GM18907 (cell line): Measurements from ENCODE around the gene TUBB3.
A peak's percentile ranks its signal among the peaks of the same experiment; 100 is the strongest.
"Not testable (repeated sequence)": the region's sequence is repeated elsewhere in the genome, so short reads cannot be mapped to it uniquely, and the experiment has no call there.

Experiments used
- ATAC-seq: cut with Tn5 transposase; IDR thresholded peaks from one replicate; pipeline ENCODE4 v1.9.1; 2021; ENCODE audit warnings: mild to moderate bottlenecking, moderate library complexity; ENCODE audit not compliant: unreplicated experiment

Gene TUBB3

DNA sequence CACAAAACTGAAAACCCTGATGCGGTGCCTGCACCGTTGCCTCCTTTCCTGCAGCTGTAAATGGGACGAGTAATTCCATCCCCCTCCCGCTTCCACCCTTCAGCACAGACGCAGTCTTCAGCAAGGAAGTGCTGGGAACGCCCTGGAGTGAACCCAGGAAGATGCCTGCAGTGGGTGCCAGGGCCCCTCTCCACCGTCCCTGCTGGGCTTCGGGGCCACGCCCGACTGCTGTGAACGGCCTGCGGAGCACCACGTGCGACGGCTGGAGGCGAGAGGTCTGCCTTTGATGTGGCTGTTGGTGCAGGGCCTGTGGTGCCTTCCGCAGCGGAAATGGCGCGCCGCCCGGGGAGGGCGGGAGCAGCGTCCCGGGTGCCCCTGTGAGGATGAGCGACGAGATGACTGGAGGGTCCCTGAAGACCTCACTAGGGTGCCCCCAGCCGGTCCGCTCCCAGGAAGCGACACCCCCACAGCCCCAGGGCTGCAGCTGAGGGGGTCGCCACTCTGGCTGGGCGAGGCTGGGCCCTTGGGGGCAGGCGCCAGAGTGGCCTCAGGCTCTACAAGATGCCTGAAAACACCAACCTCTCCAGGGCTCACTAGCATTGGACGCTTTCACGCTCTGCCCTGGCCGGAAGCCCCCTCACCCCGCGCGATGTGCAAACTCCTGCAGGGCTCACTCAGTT, 5.2 kb upstream of the TUBB3 start:
- ATAC-seq: peak; percentile 63

- peak; percentile 20 for ATAC-seq
Observed at GRCh38 chr16:89918453-89919347, 4.4 kb upstream of the TUBB3 start, which contains the start of gene MC1R. TSS of gene MC1R (plus strand) at chr16:89918862. CDS start at chr16:89919259, 397 bp downstream.

- no peak for ATAC-seq
Observed at GRCh38 chr16:89919535-89920406, 3.4 kb upstream of the TUBB3 start.

- no peak for ATAC-seq
Observed at GRCh38 chr16:89920723-89921122, 2.4 kb upstream of the TUBB3 start.

- no peak for ATAC-seq
Observed at GRCh38 chr16:89921131-89921701, 1.9 kb upstream of the TUBB3 start.

DNA sequence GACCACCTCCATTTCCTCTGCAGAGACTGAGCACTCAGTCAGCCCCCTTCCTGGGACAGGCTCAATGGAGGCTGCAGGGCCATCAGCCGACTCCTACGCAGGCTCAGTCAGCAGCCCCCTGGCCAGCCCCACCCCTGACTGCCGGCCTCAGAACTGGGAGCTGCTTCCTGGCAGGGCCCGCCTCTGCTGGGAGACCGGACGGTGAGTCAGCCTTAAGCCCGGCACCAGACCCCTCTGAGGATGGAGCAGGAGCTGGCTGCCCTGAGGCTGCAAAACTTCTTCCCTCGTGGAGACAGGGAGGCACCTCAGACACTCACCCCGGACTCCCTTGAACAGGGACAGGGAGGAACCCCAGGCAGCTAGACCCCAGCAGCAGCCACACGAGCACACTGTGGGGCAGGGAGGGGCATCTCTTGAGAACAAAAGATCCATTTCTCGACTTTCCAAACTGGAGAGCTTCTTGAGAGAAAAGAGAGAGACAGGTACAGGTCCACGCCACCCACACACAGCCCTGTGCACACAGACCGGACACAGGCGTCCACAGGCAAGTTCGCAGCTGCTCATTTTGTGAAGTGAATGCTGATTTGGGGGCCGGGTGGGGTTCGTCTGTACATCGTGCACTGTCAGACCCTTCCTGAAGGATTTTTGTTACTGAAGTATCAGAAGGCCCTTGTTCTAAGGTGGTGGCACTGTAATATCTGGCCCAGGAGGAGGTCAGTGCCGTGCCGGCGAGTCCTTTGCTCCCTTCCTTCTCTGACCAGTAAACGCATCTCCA, 1.3 kb upstream of the TUBB3 start:
- no peak for ATAC-seq

DNA sequence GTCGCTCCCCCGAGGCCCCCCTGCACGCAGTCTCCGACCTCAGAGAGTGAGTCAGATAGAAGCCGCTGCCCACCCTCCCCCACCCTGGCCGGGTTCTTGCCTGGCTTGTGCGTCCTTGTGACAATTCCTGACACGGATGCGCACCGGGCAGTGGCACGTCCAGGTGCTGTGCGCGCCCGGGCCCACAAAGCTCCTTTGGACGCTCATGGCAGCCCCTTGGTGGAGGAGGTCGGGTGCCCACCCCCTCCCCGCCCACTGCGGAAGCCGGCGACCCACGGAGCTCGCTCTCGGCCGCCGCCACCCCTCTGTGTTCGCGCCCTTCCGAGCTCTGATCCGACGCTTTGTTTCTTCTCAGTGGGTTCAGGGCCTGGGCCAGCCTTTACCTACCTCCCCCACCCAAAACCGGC, 662 bp upstream of the TUBB3 start:
- no peak for ATAC-seq

- no peak for ATAC-seq
Observed at GRCh38 chr16:89923640-89924296, 626 bp downstream of the TUBB3 start.

DNA sequence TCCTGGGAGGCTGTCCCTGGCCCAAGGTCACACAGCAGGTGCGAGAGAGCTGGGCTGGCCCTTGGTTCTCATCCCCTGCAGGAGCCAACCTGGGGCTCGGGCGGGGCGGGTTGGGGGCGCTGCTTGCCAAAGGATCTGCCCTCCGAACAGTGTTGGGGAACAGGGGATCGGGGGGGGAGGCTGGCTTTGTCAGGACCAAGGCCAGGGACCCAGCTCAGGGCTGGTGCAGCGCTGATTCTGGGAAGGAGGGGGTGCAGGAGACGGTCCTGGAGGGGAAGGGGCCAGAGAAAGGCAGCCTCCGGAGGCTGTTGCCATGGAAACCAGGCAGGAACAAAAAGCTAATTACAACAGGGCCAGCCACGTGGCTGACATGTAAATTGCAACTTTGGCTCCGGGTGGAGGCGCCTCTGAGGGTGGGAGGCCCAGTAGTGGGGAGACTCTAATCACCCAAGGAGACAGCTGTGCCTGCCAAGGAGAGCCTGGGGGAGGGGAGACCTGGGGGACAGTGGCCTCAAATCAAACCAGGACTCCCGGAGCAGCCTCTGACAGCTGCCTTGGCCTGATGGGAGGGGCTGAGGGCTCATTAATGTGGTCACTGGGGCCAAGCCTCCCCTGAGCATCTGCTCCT, 1.3 kb downstream of the TUBB3 start:
- no peak for ATAC-seq

GRCh38 chr16:89924925-89925307, 1.8 kb downstream of the TUBB3 start:
- ATAC-seq: no peak

DNA sequence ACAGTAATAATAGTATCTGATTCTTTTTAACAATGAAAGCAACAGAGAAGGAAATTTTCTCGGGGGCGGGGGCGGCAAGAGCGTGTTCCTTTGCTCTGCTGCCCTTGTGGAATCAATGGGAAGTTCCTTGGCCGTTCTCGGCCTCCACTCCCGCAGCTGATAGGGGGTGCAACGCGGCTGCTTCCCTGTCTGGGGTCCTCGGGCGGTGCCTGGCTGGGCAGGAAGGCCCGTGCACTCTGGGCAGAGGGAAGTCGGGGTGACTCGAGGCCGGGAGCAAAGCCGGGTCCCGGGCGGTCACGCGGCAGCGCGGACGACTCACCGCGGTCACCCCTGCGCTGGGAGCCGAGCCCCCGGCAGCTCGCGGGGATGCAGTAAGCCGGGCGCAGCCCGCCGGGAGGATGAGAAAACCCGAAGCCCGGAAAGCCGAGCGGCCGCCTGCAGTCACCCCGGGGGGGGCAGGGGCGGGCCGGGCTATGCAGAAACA, 2.5 kb downstream of the TUBB3 start:
- ATAC-seq: no peak

GRCh38 chr16:89931305-89931896, 8.3 kb downstream of the TUBB3 start:
- ATAC-seq: no peak

GRCh38 chr16:89931964-89932363, 8.8 kb downstream of the TUBB3 start:
- no peak for ATAC-seq

GRCh38 chr16:89934019-89934418, 10.9 kb downstream of the TUBB3 start:
- not testable (repeated sequence) for ATAC-seq

DNA sequence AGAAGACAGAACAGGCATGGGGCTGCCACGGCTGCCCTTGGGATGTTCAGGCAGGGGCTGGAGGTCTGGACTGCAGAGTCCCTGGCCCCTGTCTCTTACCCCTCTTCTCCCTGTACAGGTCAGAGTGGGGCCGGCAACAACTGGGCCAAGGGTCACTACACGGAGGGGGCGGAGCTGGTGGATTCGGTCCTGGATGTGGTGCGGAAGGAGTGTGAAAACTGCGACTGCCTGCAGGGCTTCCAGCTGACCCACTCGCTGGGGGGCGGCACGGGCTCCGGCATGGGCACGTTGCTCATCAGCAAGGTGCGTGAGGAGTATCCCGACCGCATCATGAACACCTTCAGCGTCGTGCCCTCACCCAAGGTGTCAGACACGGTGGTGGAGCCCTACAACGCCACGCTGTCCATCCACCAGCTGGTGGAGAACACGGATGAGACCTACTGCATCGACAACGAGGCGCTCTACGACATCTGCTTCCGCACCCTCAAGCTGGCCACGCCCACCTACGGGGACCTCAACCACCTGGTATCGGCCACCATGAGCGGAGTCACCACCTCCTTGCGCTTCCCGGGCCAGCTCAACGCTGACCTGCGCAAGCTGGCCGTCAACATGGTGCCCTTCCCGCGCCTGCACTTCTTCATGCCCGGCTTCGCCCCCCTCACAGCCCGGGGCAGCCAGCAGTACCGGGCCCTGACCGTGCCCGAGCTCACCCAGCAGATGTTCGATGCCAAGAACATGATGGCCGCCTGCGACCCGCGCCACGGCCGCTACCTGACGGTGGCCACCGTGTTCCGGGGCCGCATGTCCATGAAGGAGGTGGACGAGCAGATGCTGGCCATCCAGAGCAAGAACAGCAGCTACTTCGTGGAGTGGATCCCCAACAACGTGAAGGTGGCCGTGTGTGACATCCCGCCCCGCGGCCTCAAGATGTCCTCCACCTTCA, 11.7 kb downstream of the TUBB3 start:
- no peak for ATAC-seq

- ATAC-seq: not testable (repeated sequence)
Observed at GRCh38 chr16:89935620-89936019, 12.5 kb downstream of the TUBB3 start.

DNA sequence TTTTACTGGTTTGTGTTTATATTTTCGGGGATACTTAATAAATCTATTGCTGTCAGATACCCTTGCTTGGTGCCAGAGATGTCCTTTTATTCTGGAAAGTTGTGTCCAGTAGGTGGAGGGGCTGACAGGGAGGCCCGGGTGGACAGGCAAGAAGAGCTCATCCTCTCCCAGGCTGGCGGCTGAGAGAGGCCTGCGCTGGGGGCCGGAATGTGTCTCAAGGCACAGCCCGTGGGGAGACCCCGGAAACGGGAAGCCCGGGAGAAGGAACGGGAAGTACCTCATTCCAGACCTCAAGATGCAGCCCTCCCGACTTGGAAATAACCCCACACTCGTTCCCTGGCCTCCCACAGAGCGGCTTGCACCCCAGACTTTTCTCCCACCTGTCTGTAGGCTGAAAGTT, 12.9 kb downstream of the TUBB3 start:
- no peak for ATAC-seq
